ENCODE data around the gene CEP192. TPM values are rescaled to one million over a fixed set of nuclear protein-coding genes. Genes with fewer than 3 reads are reported as not detected.

CEP192 gene
- total and polyA plus RNA-seq, 8 donors, result 6.7 to 21.7 (median 14.0) TPM

- H3K27me3 ChIP-seq, result no peaks in the 10 kb centered on the region
- H3K9me3 ChIP-seq, result no peaks in the 10 kb centered on the region
- WGBS, 2 donors, result 50 to 59% methylated on average over 4 of the region's 4 CpGs
- no peak for DNase-seq
- H3K36me3 ChIP-seq, result peaks cover 0 to 4% (median 3%) of the 10 kb centered on the region in 3 donors
- no peak for FAIRE-seq
- no peak overlapping the region for H3K27ac ChIP-seq
- no peak overlapping the region for H3K4me3 ChIP-seq
- TF ChIP-seq, protein P1, sequence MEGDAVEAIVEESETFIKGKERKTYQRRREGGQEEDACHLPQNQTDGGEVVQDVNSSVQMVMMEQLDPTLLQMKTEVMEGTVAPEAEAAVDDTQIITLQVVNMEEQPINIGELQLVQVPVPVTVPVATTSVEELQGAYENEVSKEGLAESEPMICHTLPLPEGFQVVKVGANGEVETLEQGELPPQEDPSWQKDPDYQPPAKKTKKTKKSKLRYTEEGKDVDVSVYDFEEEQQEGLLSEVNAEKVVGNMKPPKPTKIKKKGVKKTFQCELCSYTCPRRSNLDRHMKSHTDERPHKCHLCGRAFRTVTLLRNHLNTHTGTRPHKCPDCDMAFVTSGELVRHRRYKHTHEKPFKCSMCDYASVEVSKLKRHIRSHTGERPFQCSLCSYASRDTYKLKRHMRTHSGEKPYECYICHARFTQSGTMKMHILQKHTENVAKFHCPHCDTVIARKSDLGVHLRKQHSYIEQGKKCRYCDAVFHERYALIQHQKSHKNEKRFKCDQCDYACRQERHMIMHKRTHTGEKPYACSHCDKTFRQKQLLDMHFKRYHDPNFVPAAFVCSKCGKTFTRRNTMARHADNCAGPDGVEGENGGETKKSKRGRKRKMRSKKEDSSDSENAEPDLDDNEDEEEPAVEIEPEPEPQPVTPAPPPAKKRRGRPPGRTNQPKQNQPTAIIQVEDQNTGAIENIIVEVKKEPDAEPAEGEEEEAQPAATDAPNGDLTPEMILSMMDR (IDR thresholded peaks at IDR 0.05), result no peak
- peaks cover 0 to 12% (median 6%) of the 10 kb centered on the region in 3 donors for H3K4me1 ChIP-seq
- peak in 3 of 4 donors; percentile 14 to 74 (median 31) for ATAC-seq
- intact Hi-C loops (cut with DNase I), result no loop called here
Measured at GRCh38 chr18:13014818-13015217, 23.7 kb downstream of the CEP192 start.

GRCh38 chr18:13017247-13017875 is 26.2 kb downstream of the CEP192 start:
- intact Hi-C loops (cut with DNase I), result no loop called here
- ATAC-seq (peak in 3 of 4 donors; percentile 14 to 61 (median 53)), FAIRE-seq (no peak), DNase-seq (no peak)
- Histone ChIP-seq H3K4me1 (peaks cover 0 to 12% (median 6%) of the 10 kb centered on the region in 3 donors), H3K27ac (no peak overlapping the region), H3K27me3 (no peaks in the 10 kb centered on the region), H3K9me3 (no peaks in the 10 kb centered on the region), H3K36me3 (no peaks in the 10 kb centered on the region), H3K4me3 (no peak overlapping the region)
- 14% methylated on average over 2 of the region's 2 CpGs for WGBS, 2 donors
- TF ChIP-seq, protein P1 (IDR thresholded peaks at IDR 0.05), result no peak

DNA sequence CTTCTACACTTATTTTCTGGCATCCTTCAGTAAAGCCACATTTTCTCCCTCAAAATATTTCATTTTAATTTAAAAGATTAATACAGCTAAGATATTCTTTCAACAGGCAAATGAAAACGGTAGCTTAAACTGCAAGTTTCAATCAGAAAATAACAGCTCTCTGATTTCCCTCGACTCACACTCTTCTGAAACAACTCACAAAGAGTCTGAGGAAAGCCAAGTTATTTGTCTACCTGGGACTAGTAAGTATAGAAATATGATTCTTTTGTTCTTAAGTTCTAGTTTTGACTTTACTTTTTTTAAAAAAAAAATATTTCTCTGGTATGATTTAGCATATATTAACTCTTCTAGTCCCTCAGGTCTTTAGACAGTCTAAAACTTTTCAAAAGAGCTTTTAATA is 27.2 kb downstream of the CEP192 start:
- no peak for FAIRE-seq
- intact Hi-C loops (cut with DNase I), result no loop called here
- 82 to 92% methylated on average over 2 of the region's 2 CpGs for WGBS, 2 donors

DNA sequence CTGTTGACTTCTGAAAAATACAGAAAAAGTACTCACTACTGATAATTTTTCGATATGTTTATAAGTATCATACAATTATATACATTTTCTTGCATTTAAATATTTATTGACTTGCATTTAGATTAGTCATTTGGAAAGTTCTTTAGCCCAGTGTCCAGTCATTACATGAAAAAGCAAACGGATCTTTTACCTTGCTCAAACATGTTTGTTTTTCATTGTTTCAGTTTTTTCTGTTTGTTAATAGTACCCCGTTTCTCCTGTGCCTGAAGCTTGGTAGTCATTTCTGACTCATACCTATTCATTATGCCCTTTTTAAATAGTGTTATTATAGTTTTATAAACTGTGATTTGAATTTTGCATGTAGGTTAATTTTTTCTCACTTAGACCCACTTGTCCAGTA is 28.1 kb downstream of the CEP192 start:
- 83 to 84% methylated on average over 3 of the region's 3 CpGs for WGBS, 2 donors
- H3K36me3 ChIP-seq, result no peaks in the 10 kb centered on the region
- ATAC-seq (no peak), DNase-seq (no peak), FAIRE-seq (no peak)
- H3K9me3 ChIP-seq, result no peaks in the 10 kb centered on the region
- no peak overlapping the region for H3K27ac ChIP-seq
- peaks cover 0 to 12% (median 6%) of the 10 kb centered on the region in 3 donors for H3K4me1 ChIP-seq
- no peak overlapping the region for H3K4me3 ChIP-seq
- H3K27me3 ChIP-seq, result no peaks in the 10 kb centered on the region
- TF ChIP-seq, protein P1 (IDR thresholded peaks at IDR 0.05), result no peak
- intact Hi-C loops (cut with DNase I), result no loop called here

More for the DNA sequence above, 27.2 kb downstream of the CEP192 start:
- Histone ChIP-seq H3K36me3 (no peaks in the 10 kb centered on the region), H3K27me3 (no peaks in the 10 kb centered on the region), H3K9me3 (no peaks in the 10 kb centered on the region), H3K4me1 (peaks cover 0 to 12% (median 6%) of the 10 kb centered on the region in 3 donors), H3K4me3 (no peak overlapping the region), H3K27ac (no peak overlapping the region)
- ATAC-seq (no peak), DNase-seq (no peak)
- TF ChIP-seq, protein P1 (IDR thresholded peaks at IDR 0.05), result no peak

DNA sequence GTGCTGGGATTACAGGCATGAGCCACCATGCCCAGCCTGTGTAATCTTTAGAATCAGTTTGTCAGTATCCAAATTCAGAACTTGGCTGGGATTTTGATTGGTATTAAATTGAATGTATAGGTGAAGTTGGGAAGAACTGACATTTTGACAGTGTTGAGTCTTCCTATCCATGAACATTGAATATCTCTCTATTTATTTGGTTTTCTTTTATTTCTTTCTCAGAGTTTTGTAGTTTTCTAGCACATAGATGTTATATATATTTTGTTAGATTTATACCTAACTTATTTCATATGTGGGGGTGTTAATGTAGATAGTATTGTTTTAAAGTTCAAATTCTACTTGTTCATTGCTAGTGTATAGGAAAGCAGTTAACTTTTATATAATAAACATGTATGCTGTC is 31.5 kb downstream of the CEP192 start:
- FAIRE-seq, result no peak
- Histone ChIP-seq H3K4me1 (peaks cover 0 to 3% (median 0%) of the 10 kb centered on the region in 3 donors), H3K9me3 (no peaks in the 10 kb centered on the region), H3K27ac (no peak overlapping the region), H3K36me3 (no peaks in the 10 kb centered on the region), H3K27me3 (no peaks in the 10 kb centered on the region), H3K4me3 (no peak overlapping the region)
- intact Hi-C loops (cut with DNase I), result no loop called here
- ATAC-seq, result no peak
- TF ChIP-seq, protein P1 (IDR thresholded peaks at IDR 0.05), result no peak
- DNase-seq, result no peak

Data from pancreas (tissue), 10 donors.